ENCODE results near the gene FOXP1. TPM values are rescaled to one million over a fixed set of nuclear protein-coding genes. Genes with fewer than 3 reads are reported as not detected.
A peak's percentile ranks its signal among the peaks of the same experiment; 100 is the strongest.

FOXP1 gene
- total RNA-seq, 2 donors from 2014 or later, result 119 to 199 TPM

- ATAC-seq (no peak), DNase-seq (ENCODE audit: low spot score in 2 of 2) (no peak)
- H3K36me3 Mint-ChIP-seq, result peaks cover 10 to 19% of the 10 kb centered on the region in 2 donors
- H3K9me3 Mint-ChIP-seq, result peaks cover 7 to 8% of the 10 kb centered on the region in 2 donors
- peak overlapping the region in 1 of 2 donors; percentile 23 for H3K27ac Mint-ChIP-seq
Measured at GRCh38 chr3:71203727-71204488, 379.6 kb downstream of the FOXP1 start.

GRCh38 chr3:71202848-71203533 is 380.5 kb downstream of the FOXP1 start:
- ATAC-seq (peak in 1 of 2 donors; percentile 50), DNase-seq (ENCODE audit: low spot score in 2 of 2) (no peak)
- H3K9me3 Mint-ChIP-seq, result peaks cover 7 to 8% of the 10 kb centered on the region in 2 donors
- peak overlapping the region in 1 of 2 donors; percentile 14 for H3K27ac Mint-ChIP-seq
- H3K36me3 Mint-ChIP-seq, result peaks cover 10 to 16% of the 10 kb centered on the region in 2 donors

DNA sequence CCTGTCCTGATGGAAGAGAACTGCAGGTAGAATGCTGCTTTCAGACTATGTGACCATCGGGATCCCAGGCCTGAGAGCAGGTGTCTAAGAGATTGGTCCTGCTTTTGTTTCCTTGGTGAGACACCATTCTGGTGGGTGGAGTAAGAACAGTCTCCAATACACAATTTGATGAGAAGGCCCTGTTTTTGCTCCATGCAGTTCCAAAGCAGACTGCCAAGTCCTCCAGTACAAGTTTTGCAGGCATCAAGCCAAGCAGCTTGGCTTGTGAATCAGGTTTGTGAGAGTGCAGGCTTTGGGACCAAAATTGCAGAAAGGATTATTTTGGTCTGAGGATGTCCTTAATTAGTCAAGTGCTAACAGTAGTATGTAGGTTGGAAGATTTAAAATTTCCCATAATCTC is 381.6 kb downstream of the FOXP1 start:
- peaks cover 20 to 21% of the 10 kb centered on the region in 2 donors for H3K36me3 Mint-ChIP-seq
- peak overlapping the region; percentile 14 to 52 for H3K27ac Mint-ChIP-seq
- no peak for ATAC-seq
- H3K9me3 Mint-ChIP-seq, result peaks cover 7 to 8% of the 10 kb centered on the region in 2 donors
- no peak for DNase-seq (ENCODE audit: low spot score in 2 of 2)

GRCh38 chr3:71197841-71198565 is 385.5 kb downstream of the FOXP1 start:
- ATAC-seq (no peak), DNase-seq (ENCODE audit: low spot score in 2 of 2) (no peak)
- no peak overlapping the region for H3K27ac Mint-ChIP-seq
- H3K36me3 Mint-ChIP-seq, result peaks cover 17 to 24% of the 10 kb centered on the region in 2 donors
- no peaks in the 10 kb centered on the region for H3K9me3 Mint-ChIP-seq

DNA sequence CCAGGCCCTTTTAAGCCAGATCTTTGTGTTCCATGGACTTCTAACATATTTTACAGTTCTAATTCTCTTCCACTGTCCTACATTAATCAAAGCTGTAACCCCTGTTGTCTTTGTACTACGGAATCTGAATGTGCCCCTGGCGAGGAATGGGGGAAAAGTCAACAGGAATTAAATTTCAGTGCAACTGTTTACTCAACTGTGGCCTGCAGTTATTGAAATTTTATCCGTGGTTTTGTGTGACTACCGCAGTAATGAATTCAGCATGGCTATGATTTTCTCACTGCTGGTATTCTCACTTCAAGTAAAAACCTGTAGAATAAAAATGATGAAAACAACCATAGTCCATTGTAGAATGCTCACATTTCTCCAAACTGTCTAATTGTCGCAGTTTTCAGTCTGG is 388.0 kb downstream of the FOXP1 start:
- H3K36me3 Mint-ChIP-seq, result peaks cover 24 to 29% of the 10 kb centered on the region in 2 donors
- no peaks in the 10 kb centered on the region for H3K9me3 Mint-ChIP-seq
- peak overlapping the region; percentile 53 to 74 for H3K27ac Mint-ChIP-seq
- no peak for DNase-seq (ENCODE audit: low spot score in 2 of 2)
- no peak for ATAC-seq

DNA sequence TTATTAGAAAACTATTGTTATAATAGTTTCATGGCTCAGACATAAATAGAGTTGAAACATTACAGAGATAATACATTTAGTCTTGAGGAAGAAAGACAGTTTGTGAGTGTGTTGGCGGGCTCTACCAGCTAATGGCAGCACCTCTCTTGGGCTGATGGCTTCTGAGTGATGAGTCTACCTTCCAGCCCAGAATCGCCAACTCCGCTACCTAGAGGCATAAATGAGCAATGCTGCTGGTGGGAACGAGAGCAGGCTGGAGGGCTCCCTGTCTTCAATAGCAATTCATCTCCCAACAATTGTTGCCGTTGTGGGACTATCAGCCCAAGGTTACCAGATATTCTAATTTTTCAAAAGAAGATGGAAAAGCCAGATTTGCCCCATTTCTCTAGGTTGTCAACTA is 388.7 kb downstream of the FOXP1 start:
- Mint-ChIP-seq H3K36me3 (peaks cover 24 to 29% of the 10 kb centered on the region in 2 donors), H3K27ac (peak overlapping the region in 1 of 2 donors; percentile 53), H3K9me3 (no peaks in the 10 kb centered on the region)
- DNase-seq (ENCODE audit: low spot score in 2 of 2) (no peak), ATAC-seq (no peak)

GRCh38 chr3:71191031-71191482 is 392.5 kb downstream of the FOXP1 start:
- H3K27ac Mint-ChIP-seq, result peak overlapping the region in 1 of 2 donors; percentile 95
- DNase-seq (ENCODE audit: low spot score in 2 of 2) (no peak), ATAC-seq (no peak)
- H3K9me3 Mint-ChIP-seq, result peaks cover 0 to 4% of the 10 kb centered on the region in 2 donors
- peaks cover 20 to 29% of the 10 kb centered on the region in 2 donors for H3K36me3 Mint-ChIP-seq

- peak overlapping the region; percentile 31 to 93 for H3K27ac Mint-ChIP-seq
- H3K36me3 Mint-ChIP-seq, result peaks cover 22 to 25% of the 10 kb centered on the region in 2 donors
- H3K9me3 Mint-ChIP-seq, result peaks cover 0 to 4% of the 10 kb centered on the region in 2 donors
- peak in 1 of 2 donors; percentile 55 for ATAC-seq
- DNase-seq (ENCODE audit: low spot score in 2 of 2), result no peak
Measured at GRCh38 chr3:71189480-71189879, 394.0 kb downstream of the FOXP1 start.

DNA sequence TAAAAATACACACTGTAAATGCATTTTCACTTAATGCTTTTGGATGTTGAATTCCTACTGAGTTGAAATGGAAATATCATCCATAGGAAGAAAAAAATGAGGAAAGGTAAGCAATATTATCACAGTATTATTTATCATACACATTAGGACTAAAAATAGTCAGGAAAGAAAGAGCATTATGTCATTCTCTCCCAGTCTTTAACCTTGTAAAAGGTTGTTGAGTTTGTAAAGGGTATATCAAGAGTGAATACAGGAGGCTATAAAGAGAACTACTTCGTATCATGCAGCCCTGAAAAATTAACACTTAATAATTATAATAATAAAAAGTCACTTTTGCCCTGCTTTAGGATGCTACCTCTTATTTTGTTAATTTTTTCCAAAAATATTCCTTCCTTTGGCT is 395.8 kb downstream of the FOXP1 start:
- H3K36me3 Mint-ChIP-seq, result peaks cover 21 to 26% of the 10 kb centered on the region in 2 donors
- ATAC-seq (no peak), DNase-seq (ENCODE audit: low spot score in 2 of 2) (no peak)
- peaks cover 0 to 4% of the 10 kb centered on the region in 2 donors for H3K9me3 Mint-ChIP-seq
- H3K27ac Mint-ChIP-seq, result peak overlapping the region in 1 of 2 donors; percentile 93

DNA sequence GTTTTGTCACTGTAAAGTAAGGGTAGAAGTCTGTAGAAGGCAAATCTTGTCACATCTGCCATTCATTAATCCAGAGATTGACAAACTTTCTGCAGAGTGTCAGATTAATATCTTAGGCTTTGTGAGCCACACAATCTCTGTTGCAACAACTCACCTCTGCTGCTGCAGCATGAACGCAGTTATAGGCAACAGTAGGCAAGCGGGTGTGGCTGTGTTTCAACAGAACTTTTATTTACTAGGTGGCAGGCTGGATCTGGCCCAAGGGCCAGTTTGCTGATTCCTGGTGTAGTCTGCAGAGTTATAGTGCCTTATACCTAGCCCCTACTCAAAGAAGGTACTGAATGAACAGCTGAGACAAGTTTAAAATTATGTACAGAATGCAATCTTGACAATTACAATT is 396.7 kb downstream of the FOXP1 start:
- no peak for ATAC-seq
- no peak for DNase-seq (ENCODE audit: low spot score in 2 of 2)
- H3K9me3 Mint-ChIP-seq, result peaks cover 0 to 4% of the 10 kb centered on the region in 2 donors
- peak overlapping the region; percentile 73 to 89 for H3K27ac Mint-ChIP-seq
- H3K36me3 Mint-ChIP-seq, result peaks cover 18 to 26% of the 10 kb centered on the region in 2 donors

GRCh38 chr3:71185733-71186455 is 397.6 kb downstream of the FOXP1 start:
- ATAC-seq, result peak; percentile 80 to 84
- Mint-ChIP-seq H3K36me3 (peaks cover 19 to 33% of the 10 kb centered on the region in 2 donors), H3K27ac (peak overlapping the region; percentile 73 to 89), H3K9me3 (peaks cover 0 to 4% of the 10 kb centered on the region in 2 donors)
- peak in 1 of 2 donors; percentile 32 for DNase-seq (ENCODE audit: low spot score in 2 of 2)

GRCh38 chr3:71184252-71184651 is 399.3 kb downstream of the FOXP1 start:
- Mint-ChIP-seq H3K9me3 (peaks cover 0 to 4% of the 10 kb centered on the region in 2 donors), H3K36me3 (peaks cover 25 to 36% of the 10 kb centered on the region in 2 donors), H3K27ac (peak overlapping the region in 1 of 2 donors; percentile 26)
- DNase-seq (ENCODE audit: low spot score in 2 of 2) (no peak), ATAC-seq (no peak)

DNA sequence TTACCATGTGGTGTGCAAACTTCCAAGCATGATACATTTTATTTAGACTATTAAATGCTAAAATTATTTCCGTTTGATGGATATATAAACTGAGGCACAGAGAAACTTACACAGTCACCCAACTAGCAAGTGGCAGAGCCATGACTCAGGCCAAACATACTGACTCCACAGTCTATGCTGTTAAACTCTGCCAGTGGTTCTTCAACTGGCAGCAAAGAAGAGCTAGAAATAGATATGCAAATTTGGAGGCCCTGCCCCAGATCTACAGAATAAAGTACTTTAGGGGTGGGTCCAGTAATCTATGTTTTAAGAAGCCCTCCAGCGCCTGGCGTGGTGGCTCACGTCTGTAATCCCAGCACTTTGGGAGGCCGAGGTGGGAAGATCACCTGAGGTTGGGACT is 400.0 kb downstream of the FOXP1 start:
- Mint-ChIP-seq H3K36me3 (peaks cover 24 to 29% of the 10 kb centered on the region in 2 donors), H3K9me3 (no peaks in the 10 kb centered on the region), H3K27ac (no peak overlapping the region)
- ATAC-seq (no peak), DNase-seq (ENCODE audit: low spot score in 2 of 2) (no peak)

- ATAC-seq (no peak), DNase-seq (ENCODE audit: low spot score in 2 of 2) (no peak)
- Mint-ChIP-seq H3K9me3 (no peaks in the 10 kb centered on the region), H3K36me3 (peaks cover 24 to 26% of the 10 kb centered on the region in 2 donors), H3K27ac (no peak overlapping the region)
Measured at GRCh38 chr3:71180524-71180923, 403.0 kb downstream of the FOXP1 start.

DNA sequence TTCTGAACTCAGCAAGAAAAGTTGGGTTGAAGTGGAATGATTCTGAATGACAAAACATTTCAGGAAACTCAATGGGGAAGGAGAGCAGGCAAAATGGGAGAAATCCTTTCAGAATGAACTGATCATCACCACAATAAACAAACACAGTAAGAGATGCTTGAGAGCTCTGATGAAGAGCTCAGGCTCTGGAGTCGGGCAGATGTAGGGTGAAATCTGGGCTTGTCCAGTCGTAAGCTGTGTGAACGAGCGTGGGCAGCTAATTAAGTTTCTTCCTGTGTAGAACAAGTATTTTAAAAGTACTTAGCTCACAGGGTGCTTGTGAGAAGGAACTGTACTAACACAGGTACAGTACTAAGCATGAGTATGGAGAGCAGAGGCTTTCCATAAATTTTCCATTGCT is 406.2 kb downstream of the FOXP1 start:
- peaks cover 17 to 18% of the 10 kb centered on the region in 2 donors for H3K36me3 Mint-ChIP-seq
- no peak for ATAC-seq
- H3K27ac Mint-ChIP-seq, result peak overlapping the region in 1 of 2 donors; percentile 25
- DNase-seq (ENCODE audit: low spot score in 2 of 2), result no peak
- H3K9me3 Mint-ChIP-seq, result no peaks in the 10 kb centered on the region

GRCh38 chr3:71176366-71176765 is 407.2 kb downstream of the FOXP1 start:
- Mint-ChIP-seq H3K27ac (no peak overlapping the region), H3K9me3 (no peaks in the 10 kb centered on the region), H3K36me3 (peaks cover 15 to 16% of the 10 kb centered on the region in 2 donors)
- DNase-seq (ENCODE audit: low spot score in 2 of 2) (no peak), ATAC-seq (no peak)

Measured in activated naive CD4-positive, alpha-beta T cell treated with anti-CD3 and anti-CD28 coated beads, Interleukin-2, amount 50 U/mL, for 72 hours (primary cell).